ENCODE results near the gene PPP1R16B. TPM values are rescaled to one million over a fixed set of nuclear protein-coding genes. Genes with fewer than 3 reads are reported as not detected.

PPP1R16B gene
- total and polyA plus RNA-seq, 4 donors, result 2.6 to 15.0 (median 7.1) TPM

GRCh38 chr20:38833154-38833856 is 27.8 kb downstream of the PPP1R16B start:
- Histone ChIP-seq H3K9me3 (ENCODE audit: control insufficient read depth in 4 of 4, insufficient read depth in 3 of 4, low read length in 3 of 4) (no peaks in the 10 kb centered on the region), H3K27me3 (ENCODE audit: control insufficient read depth in 3 of 3, insufficient read depth in 3 of 3, low read length in 2 of 3) (peaks cover 0 to 3% (median 3%) of the 10 kb centered on the region in 3 donors), H3K4me1 (ENCODE audit: control insufficient read depth in 5 of 5, insufficient read depth in 5 of 5, low read length in 5 of 5) (peaks cover 0 to 21% (median 0%) of the 10 kb centered on the region in 5 donors), H3K27ac (ENCODE audit: low read depth in 1 of 2, low read length in 1 of 2) (no peak overlapping the region), H3K36me3 (ENCODE audit: control insufficient read depth in 4 of 4, insufficient read depth in 4 of 4, low read length in 4 of 4) (no peaks in the 10 kb centered on the region), H3K4me3 (no peak overlapping the region), H3K9ac (ENCODE audit: insufficient read depth in 1 of 2, low read length in 2 of 2) (no peak overlapping the region)
- no peak for DNase-seq
- no peak for TF ChIP-seq CTCF (IDR thresholded peaks at IDR 0.05; ENCODE audit: control extremely low read depth, extremely low read depth)
- WGBS, 2 donors, result 85 to 93% methylated on average over 5 of the region's 5 CpGs
- ATAC-seq (ENCODE audit: insufficient read depth, low FRiP score), result no peak

GRCh38 chr20:38833857-38834164 is 28.3 kb downstream of the PPP1R16B start:
- no peaks in the 10 kb centered on the region for H3K9me3 ChIP-seq (ENCODE audit: control insufficient read depth in 4 of 4, insufficient read depth in 3 of 4, low read length in 3 of 4)
- H3K27me3 ChIP-seq (ENCODE audit: control insufficient read depth in 3 of 3, insufficient read depth in 3 of 3, low read length in 2 of 3), result peaks cover 0 to 3% (median 3%) of the 10 kb centered on the region in 3 donors
- no peak overlapping the region for H3K4me3 ChIP-seq
- ATAC-seq (ENCODE audit: insufficient read depth, low FRiP score) (no peak), DNase-seq (no peak)
- no peak for TF ChIP-seq CTCF (IDR thresholded peaks at IDR 0.05; ENCODE audit: control extremely low read depth, extremely low read depth)
- H3K27ac ChIP-seq (ENCODE audit: low read depth in 1 of 2, low read length in 1 of 2), result no peak overlapping the region
- no peak overlapping the region for H3K9ac ChIP-seq (ENCODE audit: insufficient read depth in 1 of 2, low read length in 2 of 2)
- peaks cover 0 to 18% (median 0%) of the 10 kb centered on the region in 5 donors for H3K4me1 ChIP-seq (ENCODE audit: control insufficient read depth in 5 of 5, insufficient read depth in 5 of 5, low read length in 5 of 5)
- no peaks in the 10 kb centered on the region for H3K36me3 ChIP-seq (ENCODE audit: control insufficient read depth in 4 of 4, insufficient read depth in 4 of 4, low read length in 4 of 4)
- 79 to 87% methylated on average over 4 of the region's 4 CpGs for WGBS, 2 donors

- Histone ChIP-seq H3K36me3 (ENCODE audit: control insufficient read depth in 4 of 4, insufficient read depth in 4 of 4, low read length in 4 of 4) (no peaks in the 10 kb centered on the region), H3K9me3 (ENCODE audit: control insufficient read depth in 4 of 4, insufficient read depth in 3 of 4, low read length in 3 of 4) (peaks cover 0 to 1% (median 0%) of the 10 kb centered on the region in 4 donors), H3K4me1 (ENCODE audit: control insufficient read depth in 5 of 5, insufficient read depth in 5 of 5, low read length in 5 of 5) (peaks cover 0 to 7% (median 0%) of the 10 kb centered on the region in 5 donors), H3K4me3 (no peak overlapping the region), H3K27me3 (ENCODE audit: control insufficient read depth in 3 of 3, insufficient read depth in 3 of 3, low read length in 2 of 3) (peaks cover 0 to 3% (median 3%) of the 10 kb centered on the region in 3 donors), H3K27ac (ENCODE audit: low read depth in 1 of 2, low read length in 1 of 2) (no peak overlapping the region), H3K9ac (ENCODE audit: insufficient read depth in 1 of 2, low read length in 2 of 2) (no peak overlapping the region)
- TF ChIP-seq CTCF (IDR thresholded peaks at IDR 0.05; ENCODE audit: control extremely low read depth, extremely low read depth), result no peak
- DNase-seq, result no peak
- no peak for ATAC-seq (ENCODE audit: insufficient read depth, low FRiP score)
Observed at GRCh38 chr20:38834868-38835267, 29.4 kb downstream of the PPP1R16B start.

GRCh38 chr20:38835792-38836191 is 30.3 kb downstream of the PPP1R16B start:
- Histone ChIP-seq H3K27ac (ENCODE audit: low read depth in 1 of 2, low read length in 1 of 2) (no peak overlapping the region), H3K36me3 (ENCODE audit: control insufficient read depth in 4 of 4, insufficient read depth in 4 of 4, low read length in 4 of 4) (no peaks in the 10 kb centered on the region), H3K27me3 (ENCODE audit: control insufficient read depth in 3 of 3, insufficient read depth in 3 of 3, low read length in 2 of 3) (peaks cover 0 to 6% (median 3%) of the 10 kb centered on the region in 3 donors), H3K9ac (ENCODE audit: insufficient read depth in 1 of 2, low read length in 2 of 2) (no peak overlapping the region), H3K9me3 (ENCODE audit: control insufficient read depth in 4 of 4, insufficient read depth in 3 of 4, low read length in 3 of 4) (peaks cover 0 to 3% (median 0%) of the 10 kb centered on the region in 4 donors), H3K4me3 (no peak overlapping the region), H3K4me1 (ENCODE audit: control insufficient read depth in 5 of 5, insufficient read depth in 5 of 5, low read length in 5 of 5) (peaks cover 0 to 9% (median 0%) of the 10 kb centered on the region in 5 donors)
- no peak for TF ChIP-seq CTCF (IDR thresholded peaks at IDR 0.05; ENCODE audit: control extremely low read depth, extremely low read depth)
- DNase-seq (no peak), ATAC-seq (ENCODE audit: insufficient read depth, low FRiP score) (no peak)
- 93 to 95% methylated on average over 28 of the region's 28 CpGs for WGBS, 2 donors

All from lung (tissue), 12 donors.